Astrocyte (in vitro differentiated cells and primary cell): ENCODE results near the gene CTXND1.

Experiments
- EZH2 ChIP-seq: IDR thresholded peaks from 2 replicates; pipeline ENCODE4 v1.6.1; 2012; ENCODE audit warnings: mild to moderate bottlenecking, low read length, inconsistent platforms; ENCODE audit not compliant: insufficient read depth
- TF ChIP-seq, protein P1 (sequence below): IDR thresholded peaks from 2 replicates; pipeline ENCODE4 v1.5.1; 2011; ENCODE audit warnings: low read depth, mild to moderate bottlenecking, inconsistent platforms, low read length, moderate library complexity; ENCODE audit not compliant: insufficient read depth

DNA sequence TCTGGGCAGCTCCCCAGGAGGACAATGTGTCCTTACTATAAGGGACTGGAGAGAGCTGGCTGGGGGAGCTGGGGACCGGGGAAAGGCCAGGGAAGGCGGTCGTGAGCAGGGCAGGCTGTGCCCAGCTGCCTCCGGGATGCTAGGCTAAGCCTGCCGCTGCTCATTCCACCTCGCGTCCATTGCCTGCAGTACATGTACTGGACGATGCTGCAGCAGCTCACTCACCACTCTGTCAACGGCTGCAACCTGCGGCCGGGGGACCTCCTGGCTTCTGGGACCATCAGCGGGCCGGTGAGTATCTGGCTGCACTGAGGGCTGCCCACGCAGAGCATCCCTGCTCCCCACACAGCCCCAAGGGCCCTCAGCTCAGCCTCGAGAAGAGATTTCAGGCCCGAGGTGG lies 72.1 kb downstream of the CTXND1 start:
- TF ChIP-seq EZH2, result no peak
- TF ChIP-seq, protein P1, sequence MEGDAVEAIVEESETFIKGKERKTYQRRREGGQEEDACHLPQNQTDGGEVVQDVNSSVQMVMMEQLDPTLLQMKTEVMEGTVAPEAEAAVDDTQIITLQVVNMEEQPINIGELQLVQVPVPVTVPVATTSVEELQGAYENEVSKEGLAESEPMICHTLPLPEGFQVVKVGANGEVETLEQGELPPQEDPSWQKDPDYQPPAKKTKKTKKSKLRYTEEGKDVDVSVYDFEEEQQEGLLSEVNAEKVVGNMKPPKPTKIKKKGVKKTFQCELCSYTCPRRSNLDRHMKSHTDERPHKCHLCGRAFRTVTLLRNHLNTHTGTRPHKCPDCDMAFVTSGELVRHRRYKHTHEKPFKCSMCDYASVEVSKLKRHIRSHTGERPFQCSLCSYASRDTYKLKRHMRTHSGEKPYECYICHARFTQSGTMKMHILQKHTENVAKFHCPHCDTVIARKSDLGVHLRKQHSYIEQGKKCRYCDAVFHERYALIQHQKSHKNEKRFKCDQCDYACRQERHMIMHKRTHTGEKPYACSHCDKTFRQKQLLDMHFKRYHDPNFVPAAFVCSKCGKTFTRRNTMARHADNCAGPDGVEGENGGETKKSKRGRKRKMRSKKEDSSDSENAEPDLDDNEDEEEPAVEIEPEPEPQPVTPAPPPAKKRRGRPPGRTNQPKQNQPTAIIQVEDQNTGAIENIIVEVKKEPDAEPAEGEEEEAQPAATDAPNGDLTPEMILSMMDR, result no peak
